DOHH2 (cell line): ENCODE data around the gene EIF6.

ENCODE experiments used
- H3F3A ChIP-seq: fragments of 200-600 bp; sonication (generic), shearing (Covaris generic); 2 replicates; pipeline ENCODE4 v1.6.0; 2016; ENCODE audit warnings: antibody characterized with exemption, mild to moderate bottlenecking; ENCODE audit not compliant: control insufficient read depth, insufficient read depth
- H3K27ac ChIP-seq: fragments of 200-600 bp; sonication (generic); 2 replicates; pipeline ENCODE4 v1.5.1; 2014; ENCODE audit warnings: low read depth, mild to moderate bottlenecking, low read length, moderate library complexity
- H3K27me3 ChIP-seq: fragments of 200-600 bp; sonication (generic); 2 replicates; pipeline ENCODE4 v1.6.1; 2014; ENCODE audit warnings: mild to moderate bottlenecking, low read length, mixed read lengths; ENCODE audit not compliant: control insufficient read depth
- H3K36me3 ChIP-seq: fragments of 200-600 bp; sonication (generic); 2 replicates; pipeline ENCODE4 v1.6.1; 2014; ENCODE audit warnings: mild to moderate bottlenecking, low read length, moderate library complexity, mixed read lengths; ENCODE audit not compliant: control insufficient read depth
- H3K4me1 ChIP-seq: fragments of 200-600 bp; sonication (generic); 2 replicates; pipeline ENCODE4 v1.6.1; 2014; ENCODE audit warnings: mild to moderate bottlenecking, low read length, mixed read lengths; ENCODE audit not compliant: control insufficient read depth
- H3K4me2 ChIP-seq: fragments of 200-600 bp; sonication (generic); 2 replicates; pipeline ENCODE4 v1.6.0; 2014; ENCODE audit warnings: mild to moderate bottlenecking, low read length, moderate library complexity
- H3K4me3 ChIP-seq: fragments of 200-600 bp; sonication (generic); 2 replicates; pipeline ENCODE4 v1.5.1; 2014; ENCODE audit warnings: mild to moderate bottlenecking, low read length, mixed read lengths
- H3K79me2 ChIP-seq: fragments of 200-600 bp; sonication (generic); 2 replicates; pipeline ENCODE4 v1.6.1; 2014; ENCODE audit warnings: mild to moderate bottlenecking, low read length, mixed read lengths; ENCODE audit not compliant: control insufficient read depth
- H3K9me2 ChIP-seq: fragments of 200-600 bp; sonication (generic); replicated peaks from 2 replicates; pipeline ENCODE4 v1.6.1; 2014; ENCODE audit warnings: mild to moderate bottlenecking, low read length, mixed read lengths; ENCODE audit not compliant: control insufficient read depth
- H3K9me3 ChIP-seq: fragments of 200-600 bp; sonication (generic); 2 replicates; pipeline ENCODE4 v1.6.1; 2014; ENCODE audit warnings: antibody characterized with exemption, low read length, mixed read lengths; ENCODE audit not compliant: control insufficient read depth, insufficient read depth
- H4K20me1 ChIP-seq: fragments of 200-600 bp; sonication (generic); 2 replicates; pipeline ENCODE4 v1.6.0; 2014; ENCODE audit warnings: low read depth, mild to moderate bottlenecking, antibody characterized with exemption, low read length, moderate library complexity; ENCODE audit not compliant: control insufficient read depth, insufficient read depth
- EZH2phosphoT487 ChIP-seq: fragments of 200-600 bp; sonication (generic); IDR thresholded peaks from 2 replicates; pipeline ENCODE4 v1.6.1; 2017; ENCODE audit warnings: borderline replicate concordance, mild to moderate bottlenecking, antibody characterized with exemption, low read length, moderate library complexity, mixed read lengths
- TF ChIP-seq, protein P1 (sequence below): fragments of 200-600 bp; sonication (generic); IDR thresholded peaks from one replicate; pipeline ENCODE4 v1.5.1; 2014; ENCODE audit warnings: antibody characterized with exemption, mild to moderate bottlenecking, low read depth, low read length; ENCODE audit not compliant: poor library complexity, severe bottlenecking

EIF6 gene

DNA sequence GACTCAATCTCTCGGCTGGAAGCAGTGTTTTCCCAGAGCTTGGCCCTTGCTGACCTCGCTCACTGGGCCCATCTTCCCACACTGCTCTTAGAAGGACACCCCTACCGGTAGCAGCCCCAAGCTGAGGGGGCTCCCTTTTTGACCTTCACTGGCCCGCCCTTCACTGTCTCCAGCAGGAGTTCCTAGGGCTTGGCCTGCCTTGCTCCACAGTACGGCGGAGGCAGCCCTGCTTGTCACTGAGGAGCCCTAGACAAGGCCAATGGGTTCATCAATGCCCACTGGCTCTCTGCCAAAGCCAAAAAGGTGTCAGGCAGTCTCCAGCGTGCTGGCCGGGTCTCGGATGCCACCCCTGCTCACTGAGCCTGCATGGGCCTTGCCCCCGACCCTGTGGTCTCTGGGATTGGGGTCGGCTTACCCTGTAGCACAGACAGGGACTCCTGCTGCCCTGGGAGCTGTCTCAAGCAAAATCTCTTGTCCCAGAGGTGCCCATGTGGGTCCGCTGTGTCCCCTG lies 8.8 kb downstream of the EIF6 start:
- TF ChIP-seq, protein P1, sequence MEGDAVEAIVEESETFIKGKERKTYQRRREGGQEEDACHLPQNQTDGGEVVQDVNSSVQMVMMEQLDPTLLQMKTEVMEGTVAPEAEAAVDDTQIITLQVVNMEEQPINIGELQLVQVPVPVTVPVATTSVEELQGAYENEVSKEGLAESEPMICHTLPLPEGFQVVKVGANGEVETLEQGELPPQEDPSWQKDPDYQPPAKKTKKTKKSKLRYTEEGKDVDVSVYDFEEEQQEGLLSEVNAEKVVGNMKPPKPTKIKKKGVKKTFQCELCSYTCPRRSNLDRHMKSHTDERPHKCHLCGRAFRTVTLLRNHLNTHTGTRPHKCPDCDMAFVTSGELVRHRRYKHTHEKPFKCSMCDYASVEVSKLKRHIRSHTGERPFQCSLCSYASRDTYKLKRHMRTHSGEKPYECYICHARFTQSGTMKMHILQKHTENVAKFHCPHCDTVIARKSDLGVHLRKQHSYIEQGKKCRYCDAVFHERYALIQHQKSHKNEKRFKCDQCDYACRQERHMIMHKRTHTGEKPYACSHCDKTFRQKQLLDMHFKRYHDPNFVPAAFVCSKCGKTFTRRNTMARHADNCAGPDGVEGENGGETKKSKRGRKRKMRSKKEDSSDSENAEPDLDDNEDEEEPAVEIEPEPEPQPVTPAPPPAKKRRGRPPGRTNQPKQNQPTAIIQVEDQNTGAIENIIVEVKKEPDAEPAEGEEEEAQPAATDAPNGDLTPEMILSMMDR: no peak
- no peak for TF ChIP-seq EZH2phosphoT487
- Histone ChIP-seq H3K4me2 (no peak overlapping the region), H3K9me3 (no peaks in the 10 kb centered on the region), H3K36me3 (peaks cover 44% of the 10 kb centered on the region), H3K79me2 (peaks cover 19% of the 10 kb centered on the region), H3F3A (peaks cover 17% of the 10 kb centered on the region), H3K9me2 (no peaks in the 10 kb centered on the region), H4K20me1 (peaks cover 4% of the 10 kb centered on the region; the same call in 1 of the 2 replicates), H3K27ac (no peak overlapping the region), H3K4me1 (peaks cover 14% of the 10 kb centered on the region), H3K27me3 (no peaks in the 10 kb centered on the region), H3K4me3 (no peak overlapping the region)

DNA sequence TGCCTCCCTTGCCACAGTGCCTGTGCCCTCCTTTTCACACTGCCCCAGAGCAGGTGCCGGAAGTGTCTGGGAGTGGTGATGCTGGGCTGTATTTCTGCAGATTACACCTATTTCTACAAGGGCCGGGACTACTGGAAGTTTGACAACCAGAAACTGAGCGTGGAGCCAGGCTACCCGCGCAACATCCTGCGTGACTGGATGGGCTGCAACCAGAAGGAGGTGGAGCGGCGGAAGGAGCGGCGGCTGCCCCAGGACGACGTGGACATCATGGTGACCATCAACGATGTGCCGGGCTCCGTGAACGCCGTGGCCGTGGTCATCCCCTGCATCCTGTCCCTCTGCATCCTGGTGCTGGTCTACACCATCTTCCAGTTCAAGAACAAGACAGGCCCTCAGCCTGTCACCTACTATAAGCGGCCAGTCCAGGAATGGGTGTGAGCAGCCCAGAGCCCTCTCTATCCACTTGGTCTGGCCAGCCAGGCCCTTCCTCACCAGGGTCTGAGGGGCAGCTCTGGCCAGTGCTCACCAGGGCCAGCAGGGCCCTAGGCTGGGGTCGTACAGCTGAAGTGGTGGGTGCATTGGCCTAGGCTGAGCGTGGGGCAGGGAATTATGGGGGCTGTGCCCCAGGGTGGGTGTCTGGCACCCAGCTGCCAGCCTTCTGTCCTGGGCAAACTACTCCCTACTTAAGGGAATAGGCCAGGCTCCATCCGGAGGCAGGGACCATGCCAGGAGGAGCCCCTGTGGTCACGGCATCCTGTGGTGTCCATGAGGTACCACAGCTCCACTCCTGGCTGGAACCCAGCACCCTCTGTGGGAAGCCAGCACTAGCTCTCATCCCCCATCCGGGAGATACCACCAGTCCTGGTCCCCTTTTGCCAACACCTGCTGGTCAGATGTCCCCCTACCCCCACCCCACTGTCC lies 10.1 kb downstream of the EIF6 start:
- Histone ChIP-seq H3K36me3 (peaks cover 31% of the 10 kb centered on the region), H3K4me2 (no peak overlapping the region), H4K20me1 (peaks cover 4% of the 10 kb centered on the region; the same call in 1 of the 2 replicates), H3K9me3 (no peaks in the 10 kb centered on the region), H3K79me2 (peaks cover 17% of the 10 kb centered on the region), H3K27me3 (no peaks in the 10 kb centered on the region), H3K27ac (no peak overlapping the region), H3F3A (peaks cover 13% of the 10 kb centered on the region), H3K4me3 (no peak overlapping the region), H3K4me1 (peaks cover 14% of the 10 kb centered on the region), H3K9me2 (no peaks in the 10 kb centered on the region)
- no peak for TF ChIP-seq EZH2phosphoT487
- TF ChIP-seq, protein P1: no peak

DNA sequence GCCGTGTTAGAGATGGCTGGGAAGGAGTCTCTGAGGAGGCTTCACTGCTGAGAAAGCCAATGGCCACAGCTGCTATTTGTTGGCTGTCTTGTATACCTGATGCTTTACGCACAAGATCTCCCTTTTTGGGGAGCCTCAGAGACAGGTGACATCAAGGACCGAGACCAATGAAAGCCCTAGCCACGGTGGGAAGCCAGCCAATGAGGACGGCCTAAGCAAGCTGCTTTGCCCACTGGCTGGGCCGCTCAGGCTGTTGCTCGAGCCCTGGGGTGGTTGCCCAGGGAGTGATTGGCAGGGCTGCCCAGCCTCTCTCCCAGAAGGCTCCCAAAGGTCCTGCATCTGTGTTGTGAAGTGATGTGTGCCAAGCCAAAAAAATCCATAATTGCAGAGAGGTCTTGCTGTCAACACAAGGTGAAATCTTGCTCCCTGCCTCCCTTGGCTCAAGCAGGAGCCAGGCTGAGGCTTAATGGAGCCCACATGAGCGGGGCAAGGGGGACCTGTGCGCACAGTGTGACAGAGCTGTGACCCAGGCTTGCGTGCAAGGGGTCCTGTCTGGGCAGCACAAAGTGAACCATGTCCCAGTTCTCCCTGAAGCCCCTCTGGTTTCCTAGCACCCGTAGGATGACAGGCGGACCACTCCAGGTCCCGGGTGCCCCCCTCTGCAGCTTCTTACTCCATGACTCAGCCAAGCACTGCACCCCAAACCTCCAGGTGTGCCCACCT lies 11.0 kb downstream of the EIF6 start:
- no peaks in the 10 kb centered on the region for H3K9me2 ChIP-seq

More for the DNA sequence above, 11.0 kb downstream of the EIF6 start:
- TF ChIP-seq, protein P1: no peak
- no peak for TF ChIP-seq EZH2phosphoT487
- peaks cover 4% of the 10 kb centered on the region; the same call in 1 of the 2 replicates for H4K20me1 ChIP-seq
- H3K9me3 ChIP-seq: no peaks in the 10 kb centered on the region
- H3K36me3 ChIP-seq: peaks cover 23% of the 10 kb centered on the region
- H3K4me3 ChIP-seq: no peak overlapping the region
- no peaks in the 10 kb centered on the region for H3K27me3 ChIP-seq
- H3K4me2 ChIP-seq: no peak overlapping the region
- peaks cover 14% of the 10 kb centered on the region for H3K4me1 ChIP-seq
- peaks cover 17% of the 10 kb centered on the region for H3K79me2 ChIP-seq
- peaks cover 5% of the 10 kb centered on the region for H3F3A ChIP-seq
- H3K27ac ChIP-seq: no peak overlapping the region
